ENCODE data around the gene AMOTL2. TPM values are rescaled to one million over a fixed set of nuclear protein-coding genes. Genes with fewer than 3 reads are reported as not detected.

AMOTL2 gene
- total and polyA plus RNA-seq, 2 experiments from 2014 or later, result 17.9 to 102 TPM

DNA sequence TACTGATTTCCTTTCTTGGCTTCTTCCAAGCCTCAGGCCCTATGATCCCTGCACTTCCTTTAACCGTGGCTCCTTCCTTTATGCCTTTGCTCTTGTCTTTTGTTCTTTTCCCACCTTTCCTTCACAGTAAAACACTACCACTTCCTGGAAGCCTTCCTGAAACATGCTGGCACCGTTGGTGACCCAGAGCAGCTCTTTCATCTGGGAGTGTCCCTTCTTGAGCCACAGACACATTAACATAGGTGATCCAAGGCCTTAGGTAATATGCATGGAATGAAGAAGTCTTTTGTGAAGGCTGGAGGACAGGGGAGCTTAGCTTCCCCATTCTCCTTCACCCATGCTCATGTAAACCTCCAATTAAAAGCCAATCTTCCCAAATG, 39.4 kb downstream of the AMOTL2 start:
- peaks cover 40% of the 10 kb centered on the region for H3K4me1 ChIP-seq (ENCODE audit: insufficient read depth)
- H3F3A ChIP-seq (replicated peaks; ENCODE audit: low read depth), result no peaks in the 10 kb centered on the region; the same call in 1 of the 2 replicates
- H3K4me1 Mint-ChIP-seq, result peaks cover 43% of the 10 kb centered on the region
- H3K27me3 ChIP-seq (ENCODE audit: insufficient read depth), result no peaks in the 10 kb centered on the region
- H3K36me3 Mint-ChIP-seq (ENCODE audit: low read depth), result no peaks in the 10 kb centered on the region; the same call in 2 of the 3 replicates
- H3K27me3 Mint-ChIP-seq (ENCODE audit: insufficient read depth, low read depth, poor library complexity), result peaks cover 24% of the 10 kb centered on the region
- no peak overlapping the region for H3K4me2 ChIP-seq
- no peak for ATAC-seq
- H4K20me1 ChIP-seq (replicated peaks; ENCODE audit: insufficient read depth), result no peaks in the 10 kb centered on the region
- H3K27ac ChIP-seq (ENCODE audit: low read depth), result no peak overlapping the region
- H3K4me3 Mint-ChIP-seq, result no peak overlapping the region
- no peak for DNase-seq (ENCODE audit: low spot score)
- H3K9me2 ChIP-seq (ENCODE audit: insufficient read depth), result no peaks in the 10 kb centered on the region
- H3K4me3 ChIP-seq, result no peak overlapping the region
- H2AFZ ChIP-seq, result no peak overlapping the region; the same call in 1 of the 2 replicates
- TF ChIP-seq ZNF114 (CRISPR knock-in tag; IDR thresholded peaks at IDR 0.05), result no peak
- no peak for TF ChIP-seq EZH2phosphoT487 (IDR thresholded peaks at IDR 0.05; ENCODE audit: unreplicated experiment)
- no peak for TF ChIP-seq POLR2AphosphoS5 (IDR thresholded peaks at IDR 0.05; ENCODE audit: low read depth)
- TF ChIP-seq ETS1 (IDR thresholded peaks at IDR 0.05), result no peak
- TF ChIP-seq, protein P1, sequence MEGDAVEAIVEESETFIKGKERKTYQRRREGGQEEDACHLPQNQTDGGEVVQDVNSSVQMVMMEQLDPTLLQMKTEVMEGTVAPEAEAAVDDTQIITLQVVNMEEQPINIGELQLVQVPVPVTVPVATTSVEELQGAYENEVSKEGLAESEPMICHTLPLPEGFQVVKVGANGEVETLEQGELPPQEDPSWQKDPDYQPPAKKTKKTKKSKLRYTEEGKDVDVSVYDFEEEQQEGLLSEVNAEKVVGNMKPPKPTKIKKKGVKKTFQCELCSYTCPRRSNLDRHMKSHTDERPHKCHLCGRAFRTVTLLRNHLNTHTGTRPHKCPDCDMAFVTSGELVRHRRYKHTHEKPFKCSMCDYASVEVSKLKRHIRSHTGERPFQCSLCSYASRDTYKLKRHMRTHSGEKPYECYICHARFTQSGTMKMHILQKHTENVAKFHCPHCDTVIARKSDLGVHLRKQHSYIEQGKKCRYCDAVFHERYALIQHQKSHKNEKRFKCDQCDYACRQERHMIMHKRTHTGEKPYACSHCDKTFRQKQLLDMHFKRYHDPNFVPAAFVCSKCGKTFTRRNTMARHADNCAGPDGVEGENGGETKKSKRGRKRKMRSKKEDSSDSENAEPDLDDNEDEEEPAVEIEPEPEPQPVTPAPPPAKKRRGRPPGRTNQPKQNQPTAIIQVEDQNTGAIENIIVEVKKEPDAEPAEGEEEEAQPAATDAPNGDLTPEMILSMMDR (conservative IDR thresholded peaks at IDR 0.05; ENCODE audit: low read depth in 2 of 2), result no peak
- TF ChIP-seq JUNB (IDR thresholded peaks at IDR 0.05; ENCODE audit: unreplicated experiment), result no peak
- TF ChIP-seq EZH2 (IDR thresholded peaks at IDR 0.05; ENCODE audit: low read depth, unreplicated experiment), result no peak
- no peaks in the 10 kb centered on the region for H3K9me3 Mint-ChIP-seq
- no peaks in the 10 kb centered on the region for H3K36me3 ChIP-seq (ENCODE audit: insufficient read depth)
- no peak overlapping the region; the same call in none of the 2 replicates for H3K27ac Mint-ChIP-seq
- H3K79me2 ChIP-seq (replicated peaks; ENCODE audit: insufficient read depth), result no peaks in the 10 kb centered on the region

DNA sequence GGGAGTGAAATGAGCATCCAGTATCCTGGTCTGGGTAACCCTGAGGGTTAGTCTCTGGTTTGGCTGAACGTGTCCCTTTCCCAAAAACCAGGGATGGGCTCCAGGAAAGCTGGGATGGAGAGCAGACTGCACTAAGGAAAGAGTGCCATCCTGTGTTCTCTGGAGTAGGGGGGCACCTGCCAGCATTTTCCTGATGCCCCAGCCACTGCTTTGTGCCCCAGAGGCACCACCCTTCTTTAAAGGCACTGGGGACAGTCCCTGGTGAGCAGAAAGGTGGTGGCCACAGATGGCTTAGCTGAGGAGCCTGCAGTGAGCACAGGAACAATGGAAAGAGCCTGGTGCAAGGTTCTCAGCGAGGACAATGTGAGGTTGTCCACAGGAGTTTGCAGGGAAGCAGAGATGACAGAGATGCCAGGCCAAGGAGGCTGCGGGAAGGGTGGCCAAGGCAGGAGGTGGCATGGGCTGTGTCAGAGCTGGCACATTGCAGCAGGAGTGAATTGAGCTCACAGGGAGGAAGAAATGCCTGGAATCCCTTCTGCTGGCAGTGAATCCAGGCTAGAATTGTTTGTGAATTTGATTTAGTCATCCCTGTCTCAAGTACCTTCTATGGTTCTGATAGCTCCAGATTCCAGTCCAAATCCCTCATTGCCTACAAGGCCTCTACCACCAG, 39.9 kb downstream of the AMOTL2 start:
- no peaks in the 10 kb centered on the region for H3K27me3 ChIP-seq (ENCODE audit: insufficient read depth)
- H3K4me3 Mint-ChIP-seq, result no peak overlapping the region
- no peaks in the 10 kb centered on the region; the same call in 2 of the 3 replicates for H3K36me3 Mint-ChIP-seq (ENCODE audit: low read depth)
- H3F3A ChIP-seq (replicated peaks; ENCODE audit: low read depth), result no peaks in the 10 kb centered on the region; the same call in 1 of the 2 replicates
- peaks cover 40% of the 10 kb centered on the region for H3K4me1 Mint-ChIP-seq
- H4K20me1 ChIP-seq (replicated peaks; ENCODE audit: insufficient read depth), result no peaks in the 10 kb centered on the region
- DNase-seq (ENCODE audit: low spot score) (no peak), ATAC-seq (no peak)
- H3K27me3 Mint-ChIP-seq (ENCODE audit: insufficient read depth, low read depth, poor library complexity), result peaks cover 24% of the 10 kb centered on the region
- no peak overlapping the region; the same call in 1 of the 2 replicates for H2AFZ ChIP-seq
- peaks cover 40% of the 10 kb centered on the region for H3K4me1 ChIP-seq (ENCODE audit: insufficient read depth)
- no peak overlapping the region for H3K4me3 ChIP-seq
- H3K36me3 ChIP-seq (ENCODE audit: insufficient read depth), result no peaks in the 10 kb centered on the region
- H3K27ac Mint-ChIP-seq, result no peak overlapping the region; the same call in 1 of the 2 replicates
- H3K79me2 ChIP-seq (replicated peaks; ENCODE audit: insufficient read depth), result no peaks in the 10 kb centered on the region
- H3K27ac ChIP-seq (ENCODE audit: low read depth), result 0 out of 2 replicates have a peak overlapping the region, but pooled peaks have one; percentile 57
- H3K4me2 ChIP-seq, result no peak overlapping the region; the same call in 1 of the 2 replicates
- no peaks in the 10 kb centered on the region for H3K9me2 ChIP-seq (ENCODE audit: insufficient read depth)
- no peaks in the 10 kb centered on the region for H3K9me3 Mint-ChIP-seq
- TF ChIP-seq JUNB (IDR thresholded peaks at IDR 0.05; ENCODE audit: unreplicated experiment) (no peak), CREB1 (CRISPR knock-in tag; IDR thresholded peaks at IDR 0.05; ENCODE audit: low read depth) (no peak), ZNF331 (CRISPR knock-in tag; IDR thresholded peaks at IDR 0.05; ENCODE audit: low read depth) (no peak)
